Gastroesophageal sphincter (tissue), 3 donors: ENCODE data around the gene UMOD.
"Not testable (repeated sequence)": the region's sequence is repeated elsewhere in the genome, so short reads cannot be mapped to it uniquely, and the experiment has no call there.

Source experiments
- EP300 ChIP-seq: sonication (generic); formaldehyde crosslinking; IDR thresholded peaks from one replicate; pipeline ENCODE4 v1.6.1; 2017; ENCODE audit warnings: antibody characterized with exemption, mild to moderate bottlenecking
- POLR2A ChIP-seq, 2 donors: fragments of 450-650 bp; IDR thresholded peaks; one replicate each; pipeline ENCODE4 v1.6.1; 2017; ENCODE audit warnings: antibody characterized with exemption in 2 of 2, mild to moderate bottlenecking in 2 of 2, moderate library complexity in 1 of 2
- POLR2AphosphoS5 ChIP-seq: sonication (generic); formaldehyde crosslinking; IDR thresholded peaks from one replicate; pipeline ENCODE4 v1.6.1; 2017; ENCODE audit warnings: antibody characterized with exemption
- TF ChIP-seq, protein P1 (sequence below), 4 experiments: fragments of 200-600 bp in 2 of 4; fragments of 450-650 bp in 2 of 4; sonication (generic) in 1 of 4; IDR thresholded peaks; one replicate each; pipeline ENCODE4 v1.5.1; 2017 to 2019; ENCODE audit warnings: antibody characterized with exemption in 4 of 4, mild to moderate bottlenecking in 2 of 4, moderate library complexity in 2 of 4

DNA sequence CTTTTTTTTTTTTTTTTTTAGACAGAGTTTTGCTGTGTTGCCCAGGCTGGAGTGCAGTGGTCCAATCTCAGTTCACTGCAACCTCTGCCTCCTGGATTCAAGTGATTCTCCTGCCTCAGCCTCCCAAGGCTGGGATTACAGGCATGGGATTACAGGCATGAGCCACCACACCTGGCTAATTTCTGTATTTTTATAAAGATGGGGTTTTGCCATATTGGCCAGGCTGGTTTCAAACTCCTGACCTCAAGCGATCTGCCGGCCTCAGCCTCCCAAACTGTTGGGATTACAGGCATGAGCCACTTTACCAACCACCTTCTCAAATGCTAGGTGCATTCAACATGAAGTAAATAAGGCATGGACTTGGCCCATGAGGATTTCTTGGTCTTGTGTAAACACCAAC lies 31.5 kb downstream of the UMOD start:
- TF ChIP-seq, protein P1, sequence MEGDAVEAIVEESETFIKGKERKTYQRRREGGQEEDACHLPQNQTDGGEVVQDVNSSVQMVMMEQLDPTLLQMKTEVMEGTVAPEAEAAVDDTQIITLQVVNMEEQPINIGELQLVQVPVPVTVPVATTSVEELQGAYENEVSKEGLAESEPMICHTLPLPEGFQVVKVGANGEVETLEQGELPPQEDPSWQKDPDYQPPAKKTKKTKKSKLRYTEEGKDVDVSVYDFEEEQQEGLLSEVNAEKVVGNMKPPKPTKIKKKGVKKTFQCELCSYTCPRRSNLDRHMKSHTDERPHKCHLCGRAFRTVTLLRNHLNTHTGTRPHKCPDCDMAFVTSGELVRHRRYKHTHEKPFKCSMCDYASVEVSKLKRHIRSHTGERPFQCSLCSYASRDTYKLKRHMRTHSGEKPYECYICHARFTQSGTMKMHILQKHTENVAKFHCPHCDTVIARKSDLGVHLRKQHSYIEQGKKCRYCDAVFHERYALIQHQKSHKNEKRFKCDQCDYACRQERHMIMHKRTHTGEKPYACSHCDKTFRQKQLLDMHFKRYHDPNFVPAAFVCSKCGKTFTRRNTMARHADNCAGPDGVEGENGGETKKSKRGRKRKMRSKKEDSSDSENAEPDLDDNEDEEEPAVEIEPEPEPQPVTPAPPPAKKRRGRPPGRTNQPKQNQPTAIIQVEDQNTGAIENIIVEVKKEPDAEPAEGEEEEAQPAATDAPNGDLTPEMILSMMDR (IDR thresholded peaks at IDR 0.05) = not testable (repeated sequence)
- TF ChIP-seq POLR2A (IDR thresholded peaks at IDR 0.05); POLR2AphosphoS5; EP300: not testable (repeated sequence)
